PC-9 (cell line): ENCODE results near the gene SYNRG. TPM values are rescaled to one million over a fixed set of nuclear protein-coding genes. Genes with fewer than 3 reads are reported as not detected.

Source experiments
- BruUV-seq: library from RNA; stranded (reverse); fragments of 400-500 nt; replicated peaks from 2 replicates; lab custom pipeline; 2021; lab: Mats Ljungman, UMichigan
- CTCF ChIA-PET: fragments of 300-600 bp; sonication (Branson Sonifier 250); formaldehyde crosslinking; loops from one replicate; lab custom pipeline; 2022; ENCODE audit warnings: antibody characterized with exemption; lab: Charles Lee
- POLR2A ChIA-PET: fragments of 300-600 bp; sonication (Branson Sonifier 250); formaldehyde crosslinking; loops from one replicate; lab custom pipeline; 2022; ENCODE audit warnings: antibody characterized with exemption; ENCODE audit not compliant: unreplicated experiment; lab: Charles Lee
- DNase-seq, 2 experiments: peaks; one replicate each; pipeline versions ENCODE4 v3.0.0 to v3.0.0-alpha.2; 2015 to 2022; ENCODE audit warnings: mixed read lengths in 1 of 2
- H2AFZ ChIP-seq: fragments of 200-600 bp; sonication (generic); 2 replicates; pipeline ENCODE4 v1.8.1; 2017; ENCODE audit warnings: antibody characterized with exemption
- H3F3A ChIP-seq: fragments of 200-600 bp; sonication (generic); 2 replicates; pipeline ENCODE4 v1.8.1; 2017; ENCODE audit warnings: antibody characterized with exemption, mild to moderate bottlenecking, low read depth; ENCODE audit not compliant: insufficient read depth
- H3K27ac ChIP-seq: fragments of 200-600 bp; sonication (generic); 2 replicates; pipeline ENCODE4 v1.6.1; 2016; ENCODE audit warnings: mixed run types
- H3K27me3 ChIP-seq: fragments of 200-600 bp; sonication (generic); 2 replicates; pipeline ENCODE4 v1.6.1; 2016; ENCODE audit warnings: low read depth, mixed run types; ENCODE audit not compliant: insufficient read depth
- H3K36me3 ChIP-seq: fragments of 200-600 bp; sonication (generic); 2 replicates; pipeline ENCODE4 v1.6.1; 2016; ENCODE audit warnings: low read depth, mixed run types
- H3K4me1 ChIP-seq: fragments of 200-600 bp; sonication (generic); replicated peaks from 2 replicates; pipeline ENCODE4 v1.6.1; 2016; ENCODE audit warnings: mixed run types; ENCODE audit not compliant: insufficient read depth
- H3K4me2 ChIP-seq: fragments of 200-600 bp; sonication (generic); 2 replicates; pipeline ENCODE4 v1.6.1; 2017; ENCODE audit warnings: mixed run types
- H3K4me3 ChIP-seq: fragments of 200-600 bp; sonication (generic); 2 replicates; pipeline ENCODE4 v1.6.1; 2016; ENCODE audit warnings: mixed run types
- H3K79me2 ChIP-seq: fragments of 200-600 bp; sonication (generic); 2 replicates; pipeline ENCODE4 v1.6.1; 2017; ENCODE audit warnings: low read depth, mixed run types
- H3K9me2 ChIP-seq: fragments of 200-600 bp; sonication (generic); 2 replicates; pipeline ENCODE4 v1.8.1; 2017; ENCODE audit warnings: mild to moderate bottlenecking; ENCODE audit not compliant: insufficient read depth
- H3K9me3 ChIP-seq: fragments of 200-600 bp; sonication (generic); 2 replicates; pipeline ENCODE4 v1.8.1; 2016; ENCODE audit warnings: low read depth; ENCODE audit not compliant: insufficient read depth
- H4K20me1 ChIP-seq: fragments of 200-600 bp; sonication (generic); 2 replicates; pipeline ENCODE4 v1.8.1; 2017; ENCODE audit not compliant: insufficient read depth
- CTCF ChIP-seq: fragments of 200-600 bp; sonication (generic); conservative IDR thresholded peaks from 2 replicates; pipeline ENCODE4 v1.6.1; 2017; ENCODE audit warnings: mixed run types, antibody characterized with exemption, mild to moderate bottlenecking, moderate library complexity
- EZH2 ChIP-seq: fragments of 200-600 bp; sonication (generic); IDR thresholded peaks from 2 replicates; pipeline ENCODE4 v1.8.0; 2017; ENCODE audit warnings: antibody characterized with exemption, low read depth
- intact Hi-C: fragments of 100-400 bp; cut with micrococcal nuclease; formaldehyde crosslinking; loops from one replicate; pipeline ENCODE4 v1.10.0; 2022; ENCODE audit not compliant: unreplicated experiment
- total RNA-seq: library from RNA; stranded (reverse); gene quantifications from 2 replicates; pipeline ENCODE4 v1.2.3, GENCODE V29; 2021

The SYNRG gene
- total RNA-seq, 1 experiment from 2014 or later: 28.9 TPM

DNA sequence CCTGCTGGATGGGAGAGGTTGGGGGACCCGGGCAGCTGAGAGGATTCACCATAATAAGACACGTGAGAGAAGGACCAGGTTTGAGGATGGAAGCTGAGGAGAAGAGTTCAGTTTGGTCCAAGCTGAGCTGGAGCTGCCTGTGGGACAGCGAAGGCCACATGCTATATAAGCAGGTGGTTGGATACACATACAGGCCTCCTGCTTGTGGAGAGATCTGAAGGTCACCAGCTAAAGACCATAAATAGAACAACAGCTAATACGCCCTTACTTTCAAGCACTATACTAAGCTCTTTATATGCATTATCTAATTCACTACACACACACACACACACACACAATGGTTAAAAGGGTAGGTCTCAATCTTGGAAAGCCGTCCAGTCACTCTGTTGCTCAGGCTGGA lies 87.4 kb downstream of the SYNRG start:
- Histone ChIP-seq H3K4me3 (no peak overlapping the region), H3K36me3 (no peaks in the 10 kb centered on the region), H3K27ac (no peak overlapping the region), H3K9me3 (no peaks in the 10 kb centered on the region), H3K4me1 (no peaks in the 10 kb centered on the region), H3K9me2 (no peaks in the 10 kb centered on the region), H3K4me2 (no peak overlapping the region), H3K27me3 (no peaks in the 10 kb centered on the region), H4K20me1 (no peaks in the 10 kb centered on the region), H3F3A (peaks cover 5% of the 10 kb centered on the region), H2AFZ (no peak overlapping the region), H3K79me2 (no peaks in the 10 kb centered on the region)
- intact Hi-C loops: no loop called here
- no peak for DNase-seq
- ChIA-PET CTCF (no interaction called here), POLR2A (no interaction called here)
- no TSS peak for BruUV-seq
- TF ChIP-seq EZH2 (no peak), CTCF (no peak)

DNA sequence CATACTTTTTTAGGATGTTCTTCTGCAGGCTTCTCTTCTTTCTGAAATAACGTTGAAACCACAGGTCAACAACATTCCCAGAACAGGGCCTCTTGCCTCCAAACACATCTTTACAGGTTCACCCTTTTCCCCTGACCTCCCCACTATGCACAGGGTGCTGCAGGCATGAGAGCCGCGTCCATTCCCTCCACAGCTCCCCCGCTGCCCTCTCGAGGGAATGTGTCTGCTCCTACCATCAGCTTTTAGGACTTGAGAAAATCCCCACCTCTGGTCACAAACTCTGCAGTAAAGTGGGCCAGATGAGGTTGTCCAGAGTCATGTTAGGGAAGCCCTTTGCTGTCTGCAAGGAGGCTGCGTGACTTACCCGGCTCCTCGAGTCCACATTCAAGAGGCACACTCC lies 89.0 kb downstream of the SYNRG start:
- Histone ChIP-seq H3K36me3 (no peaks in the 10 kb centered on the region), H2AFZ (no peak overlapping the region), H3K27ac (no peak overlapping the region), H3K4me3 (no peak overlapping the region), H3K27me3 (no peaks in the 10 kb centered on the region), H3F3A (peaks cover 8% of the 10 kb centered on the region), H3K4me1 (no peaks in the 10 kb centered on the region), H3K79me2 (no peaks in the 10 kb centered on the region), H3K4me2 (no peak overlapping the region), H4K20me1 (no peaks in the 10 kb centered on the region; the same call in 1 of the 2 replicates), H3K9me2 (no peaks in the 10 kb centered on the region), H3K9me3 (no peaks in the 10 kb centered on the region)
- intact Hi-C loops: no loop called here
- TF ChIP-seq EZH2 (no peak), CTCF (no peak)
- POLR2A ChIA-PET: no interaction called here
- no TSS peak for BruUV-seq
- CTCF ChIA-PET: no interaction called here
- DNase-seq: no peak

- intact Hi-C loops: no loop called here
- H3K4me2 ChIP-seq: no peak overlapping the region
- POLR2A ChIA-PET: no interaction called here
Measured at GRCh38 chr17:37519251-37519985, 89.8 kb downstream of the SYNRG start.

More at GRCh38 chr17:37519251-37519985, 89.8 kb downstream of the SYNRG start:
- no peak for TF ChIP-seq CTCF
- no peak for TF ChIP-seq EZH2
- Histone ChIP-seq H3K4me1 (no peaks in the 10 kb centered on the region), H2AFZ (no peak overlapping the region), H4K20me1 (peaks cover 7% of the 10 kb centered on the region; the same call in 1 of the 2 replicates), H3K36me3 (no peaks in the 10 kb centered on the region; the same call in 1 of the 2 replicates), H3K27me3 (no peaks in the 10 kb centered on the region), H3K9me2 (no peaks in the 10 kb centered on the region), H3K79me2 (no peaks in the 10 kb centered on the region), H3F3A (peaks cover 11% of the 10 kb centered on the region), H3K4me3 (no peak overlapping the region), H3K9me3 (no peaks in the 10 kb centered on the region), H3K27ac (no peak overlapping the region)
- no peak for DNase-seq
- BruUV-seq: no TSS peak
- CTCF ChIA-PET: no interaction called here
